ENCODE measurements around the gene PTGIS.
A peak's percentile ranks its signal among the peaks of the same experiment; 100 is the strongest.

Gene PTGIS

GRCh38 chr20:49563015-49563980 lies 4.6 kb downstream of the PTGIS start:
- no peak for DNase-seq
- in situ Hi-C loops (cut with MboI; ENCODE audit: low pct_unique_long_range_greater_than_20kb, low sequenced_read_pairs): no loop called here

DNA sequence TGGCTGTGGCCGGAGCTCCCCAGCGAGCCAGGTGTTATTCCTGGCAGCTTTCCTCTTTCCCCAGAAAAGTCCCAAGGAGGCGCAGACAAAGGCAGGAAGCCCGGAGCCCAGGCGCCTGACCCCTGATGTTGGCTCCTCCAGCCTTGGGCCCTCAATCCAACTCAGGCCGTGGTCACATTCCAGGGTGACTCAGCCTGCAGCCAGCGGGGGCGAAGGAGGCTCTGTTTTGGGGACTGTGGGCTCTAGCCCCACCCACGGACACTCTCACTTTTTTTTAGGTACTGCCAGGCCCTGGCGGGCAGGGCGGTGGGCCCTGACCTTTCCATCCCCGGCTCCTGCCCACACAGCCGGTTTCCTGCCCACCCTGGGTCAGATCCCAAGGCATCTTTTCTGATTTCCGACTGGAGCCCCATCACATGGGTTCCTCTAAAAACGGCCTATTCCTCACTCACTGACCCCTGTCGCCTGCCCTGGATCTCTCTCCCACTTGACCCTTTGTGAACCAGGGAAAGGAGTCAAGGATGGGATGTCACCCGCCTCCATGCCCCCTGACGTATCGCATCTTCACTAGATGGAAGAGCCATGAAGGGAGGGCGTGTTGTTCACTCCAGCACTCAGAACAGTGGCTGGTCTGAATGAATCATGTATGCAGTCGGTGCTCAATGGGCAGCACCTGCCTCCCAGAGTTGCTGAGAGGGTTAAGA lies 5.5 kb downstream of the PTGIS start:
- in situ Hi-C loops (cut with MboI; ENCODE audit: low pct_unique_long_range_greater_than_20kb, low sequenced_read_pairs): no loop called here
- no peak for DNase-seq

DNA sequence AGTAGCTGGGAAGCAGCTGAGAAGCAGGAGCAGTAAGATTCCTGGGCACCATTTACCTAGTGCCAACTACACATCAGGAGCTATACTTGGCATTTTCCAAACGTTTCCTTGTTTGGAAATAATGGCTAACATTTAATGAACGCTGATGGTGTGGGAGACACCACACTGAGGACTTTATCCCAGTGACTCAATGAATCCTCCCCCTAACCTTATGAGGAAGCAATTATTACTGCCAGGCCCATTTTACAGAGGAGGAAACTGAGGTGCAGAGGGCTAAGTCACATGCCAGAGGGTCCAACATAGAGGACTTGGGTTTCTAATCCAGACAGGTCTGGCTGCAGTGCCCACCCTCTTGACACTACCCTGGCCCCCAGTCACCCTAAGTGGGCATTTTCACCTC lies 6.1 kb downstream of the PTGIS start:
- no peak for DNase-seq
- in situ Hi-C loops (cut with MboI; ENCODE audit: low pct_unique_long_range_greater_than_20kb, low sequenced_read_pairs): no loop called here

DNA sequence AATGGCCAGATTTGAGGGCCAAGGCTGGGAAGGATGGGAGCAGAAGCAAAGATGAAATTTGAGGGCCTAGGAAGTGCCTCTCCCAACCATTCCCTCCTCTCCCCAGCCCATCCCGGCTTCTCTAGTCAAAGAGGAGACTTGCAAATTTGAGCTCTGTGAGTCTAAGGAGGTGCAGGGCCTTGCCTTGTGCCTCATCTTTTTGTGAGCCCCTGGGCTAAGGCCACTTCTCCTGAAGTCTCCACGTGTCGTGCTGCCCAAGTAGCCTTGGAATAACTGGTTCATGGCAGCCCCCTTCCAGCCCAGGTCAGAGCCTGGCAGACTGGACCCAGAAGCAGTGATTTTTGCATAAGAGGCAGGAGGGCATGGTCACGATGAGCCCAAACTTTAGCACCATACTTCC lies 6.7 kb downstream of the PTGIS start:
- in situ Hi-C loops (cut with MboI; ENCODE audit: low pct_unique_long_range_greater_than_20kb, low sequenced_read_pairs): no loop called here
- DNase-seq: no peak

DNA sequence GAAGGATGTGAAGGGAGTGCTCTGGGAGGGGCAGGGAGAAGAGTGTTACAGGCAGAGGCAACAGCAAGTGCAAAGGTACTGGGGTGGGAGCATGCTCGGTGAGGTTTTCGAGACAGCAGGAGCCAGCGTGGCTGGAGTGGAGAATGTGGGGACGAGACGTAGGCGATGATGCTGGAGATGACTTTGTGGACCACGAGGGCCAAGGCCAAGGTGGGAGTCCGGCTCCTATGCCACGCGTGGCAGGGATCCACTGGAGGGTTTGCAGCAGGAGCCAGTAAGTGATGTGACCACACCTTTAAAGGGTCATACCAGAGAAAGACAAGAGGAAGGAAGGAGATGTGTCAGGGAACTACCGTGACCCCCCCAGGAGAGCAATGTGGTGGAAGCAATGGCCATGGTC lies 7.3 kb downstream of the PTGIS start:
- in situ Hi-C loops (cut with MboI; ENCODE audit: low pct_unique_long_range_greater_than_20kb, low sequenced_read_pairs): no loop called here
- DNase-seq: no peak

GRCh38 chr20:49560186-49560585 lies 7.8 kb downstream of the PTGIS start:
- in situ Hi-C loops (cut with MboI; ENCODE audit: low pct_unique_long_range_greater_than_20kb, low sequenced_read_pairs): no loop called here

DNA sequence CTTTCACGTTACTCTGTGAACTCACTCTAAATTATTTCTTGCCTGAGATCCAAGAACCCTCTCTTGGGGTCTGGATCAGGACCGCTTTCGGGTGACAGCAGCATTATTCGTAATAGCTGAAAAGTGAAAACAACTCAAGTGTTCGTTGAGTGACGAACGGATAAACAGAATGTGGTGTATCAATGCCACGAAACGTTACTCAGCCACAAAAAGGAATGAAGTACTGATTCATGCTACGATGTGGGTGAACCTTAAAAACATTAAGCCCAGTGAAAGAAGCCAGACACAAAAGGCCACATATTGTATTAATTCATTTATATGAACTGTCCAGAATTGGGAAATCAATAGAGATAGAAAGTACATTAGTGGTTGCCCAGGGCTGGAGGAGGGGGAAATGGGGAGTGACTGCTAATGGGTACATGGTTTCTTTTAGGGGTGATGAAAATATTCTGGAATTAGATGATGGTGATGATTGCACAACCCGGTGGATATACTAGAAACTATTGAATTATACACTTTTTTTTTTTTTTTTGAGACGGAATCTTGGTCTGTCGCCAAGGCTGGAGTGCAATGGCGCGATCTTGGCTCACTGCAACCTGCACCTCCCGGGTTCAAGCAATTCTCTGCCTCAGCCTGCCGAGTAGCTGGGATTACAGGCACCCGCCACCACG lies 8.4 kb downstream of the PTGIS start:
- DNase-seq: no peak
- in situ Hi-C loops (cut with MboI; ENCODE audit: low pct_unique_long_range_greater_than_20kb, low sequenced_read_pairs): no loop called here

More at GRCh38 chr20:49560186-49560585, 7.8 kb downstream of the PTGIS start:
- no peak for DNase-seq

DNA sequence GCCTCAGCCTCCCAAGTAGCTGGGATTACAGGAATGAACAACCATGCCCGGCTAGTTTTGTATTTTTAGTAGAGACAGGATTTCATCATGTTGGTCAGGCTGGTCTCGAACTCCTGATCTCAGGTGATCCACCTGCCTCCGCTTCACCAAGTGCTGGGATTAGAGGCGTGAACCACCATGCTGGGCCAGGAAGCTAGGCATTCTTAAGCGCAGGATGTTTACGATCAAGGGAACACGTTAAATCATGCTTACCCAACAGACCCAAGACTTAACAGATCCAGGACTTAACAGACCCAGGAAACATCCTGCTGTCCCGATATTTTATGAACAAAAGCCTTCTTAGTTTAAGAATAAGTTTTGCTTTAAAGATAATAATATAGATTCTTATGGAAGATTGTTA lies 9.1 kb downstream of the PTGIS start:
- in situ Hi-C loops (cut with MboI; ENCODE audit: low pct_unique_long_range_greater_than_20kb, low sequenced_read_pairs): no loop called here
- no peak for DNase-seq

- in situ Hi-C loops (cut with MboI; ENCODE audit: low pct_unique_long_range_greater_than_20kb, low sequenced_read_pairs): no loop called here
- no peak for DNase-seq
These were observed 10.5 kb downstream of the PTGIS start for GRCh38 chr20:49557449-49557848.

DNA sequence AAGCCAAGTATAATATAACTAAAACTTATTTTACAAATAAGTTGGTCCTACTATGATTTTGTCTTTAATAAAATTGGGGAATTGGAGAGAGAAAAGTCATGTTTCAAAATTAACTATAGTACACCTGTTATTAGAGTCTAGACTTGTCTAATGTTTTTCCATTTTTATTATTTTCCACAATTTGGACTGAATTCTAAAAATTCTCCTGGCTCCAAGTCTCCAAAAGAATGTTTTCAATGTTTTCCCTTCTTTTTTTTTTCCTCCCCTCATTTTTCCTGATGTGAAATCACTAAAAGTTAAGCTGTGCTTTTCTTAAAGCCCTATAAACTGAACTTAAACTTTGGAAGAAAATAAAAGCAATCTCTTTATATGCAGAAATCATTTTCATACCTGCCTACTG lies 11.3 kb downstream of the PTGIS start:
- in situ Hi-C loops (cut with MboI; ENCODE audit: low pct_unique_long_range_greater_than_20kb, low sequenced_read_pairs): no loop called here
- DNase-seq: no peak

DNA sequence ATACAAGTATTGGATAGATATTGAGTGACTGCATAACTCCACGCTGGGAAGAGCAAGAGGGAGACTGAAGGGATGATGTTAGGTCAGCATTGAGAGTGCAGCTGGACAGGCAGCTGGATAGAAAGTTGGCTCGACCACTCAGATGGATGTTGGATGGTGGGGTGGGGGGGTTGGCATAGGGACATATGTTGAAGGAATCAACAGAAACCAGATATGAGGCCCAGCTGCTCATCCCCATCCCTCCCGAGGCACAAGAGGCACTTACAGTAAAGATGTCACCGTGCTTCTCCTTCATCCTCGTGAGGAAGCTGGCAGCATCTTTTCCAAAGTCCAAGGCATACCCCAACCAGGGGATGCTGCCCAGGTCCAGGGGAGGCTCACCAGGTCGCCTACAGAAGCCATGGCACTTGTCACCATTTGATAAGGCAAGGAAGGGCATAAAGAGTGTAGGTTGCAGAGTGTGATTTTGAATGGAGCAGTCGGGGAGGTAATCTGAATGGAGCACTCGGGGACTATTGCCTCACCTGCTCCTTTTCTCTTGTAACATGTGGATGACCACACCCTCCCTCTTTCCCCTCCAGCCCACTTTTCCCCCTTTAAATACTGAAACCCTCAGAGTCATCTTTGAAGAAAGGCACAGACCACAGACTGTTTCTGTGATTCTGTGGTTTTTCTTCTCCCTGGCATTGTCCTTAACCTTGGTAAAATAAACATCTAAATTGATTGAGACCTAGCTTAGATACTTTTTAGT lies 18.0 kb downstream of the PTGIS start:
- no peak for DNase-seq
- in situ Hi-C loops (cut with MboI; ENCODE audit: low pct_unique_long_range_greater_than_20kb, low sequenced_read_pairs): no loop called here

DNA sequence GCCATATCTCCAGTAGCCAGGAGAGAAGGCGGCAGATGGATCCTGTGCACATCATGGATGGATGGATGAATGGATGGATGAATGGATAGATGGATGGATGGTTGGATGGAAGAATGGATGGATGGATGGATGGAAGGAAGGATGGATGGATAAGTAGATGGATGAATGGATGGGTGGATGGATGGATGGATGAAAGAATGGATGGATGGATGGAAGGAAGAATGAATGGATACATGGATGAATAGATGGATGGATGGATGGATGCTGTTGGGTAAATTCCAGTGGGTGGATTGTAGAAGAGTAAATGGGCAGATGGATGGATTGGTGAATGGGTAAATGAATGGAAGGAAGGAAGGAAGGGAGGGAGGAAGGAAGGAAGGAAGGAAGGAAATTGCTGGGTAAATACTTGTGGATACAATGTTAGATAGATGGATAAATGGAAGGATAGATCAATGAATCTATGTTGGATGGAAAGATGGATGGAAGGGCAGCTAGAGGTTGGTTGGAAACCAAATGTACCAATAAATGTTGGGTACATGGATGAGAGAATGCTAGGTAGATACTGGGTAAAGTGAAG lies 19.5 kb downstream of the PTGIS start:
- in situ Hi-C loops (cut with MboI; ENCODE audit: low pct_unique_long_range_greater_than_20kb, low sequenced_read_pairs): no loop called here
- DNase-seq: no peak

DNA sequence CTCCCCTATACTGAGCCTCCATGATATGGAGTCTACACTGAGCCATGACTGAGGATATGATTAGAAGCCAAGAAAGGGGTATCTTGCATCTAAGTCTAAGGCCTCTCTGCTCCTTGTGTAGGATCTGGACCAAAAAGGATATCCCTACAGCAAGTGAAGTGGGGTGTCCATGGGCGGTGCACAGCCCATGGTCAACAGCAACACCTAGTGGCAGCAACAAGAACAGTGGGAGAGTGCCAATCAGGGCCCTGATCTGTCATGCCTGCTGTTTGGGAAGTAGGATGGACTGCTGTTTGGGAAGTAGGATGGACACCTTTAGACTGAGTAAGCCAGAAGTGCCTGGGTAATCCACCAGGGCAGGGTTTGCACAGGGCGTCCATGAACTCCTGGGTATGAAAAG lies 22.4 kb downstream of the PTGIS start:
- DNase-seq: peak; percentile 29
- in situ Hi-C loops (cut with MboI; ENCODE audit: low pct_unique_long_range_greater_than_20kb, low sequenced_read_pairs): no loop called here

DNA sequence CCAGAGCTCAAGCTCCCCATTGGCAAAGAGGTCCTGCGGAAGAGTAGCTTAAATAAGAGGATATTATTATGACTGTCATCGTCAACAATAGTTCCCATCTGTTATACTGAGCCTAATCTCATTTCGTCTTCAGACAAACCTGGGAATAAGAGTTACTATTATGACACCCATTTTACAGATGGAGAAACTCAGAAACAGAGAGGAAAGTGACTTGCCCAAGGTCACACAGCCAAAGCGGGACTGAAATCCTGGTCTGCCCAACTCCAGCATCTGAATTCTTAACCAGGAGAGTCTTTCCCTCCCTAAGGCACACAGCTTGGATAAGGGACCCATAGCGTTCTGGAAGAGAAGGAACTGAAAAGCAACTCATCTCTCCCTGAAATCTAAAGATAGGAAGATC lies 23.4 kb downstream of the PTGIS start:
- no peak for DNase-seq
- in situ Hi-C loops (cut with MboI; ENCODE audit: low pct_unique_long_range_greater_than_20kb, low sequenced_read_pairs): no loop called here

DNA sequence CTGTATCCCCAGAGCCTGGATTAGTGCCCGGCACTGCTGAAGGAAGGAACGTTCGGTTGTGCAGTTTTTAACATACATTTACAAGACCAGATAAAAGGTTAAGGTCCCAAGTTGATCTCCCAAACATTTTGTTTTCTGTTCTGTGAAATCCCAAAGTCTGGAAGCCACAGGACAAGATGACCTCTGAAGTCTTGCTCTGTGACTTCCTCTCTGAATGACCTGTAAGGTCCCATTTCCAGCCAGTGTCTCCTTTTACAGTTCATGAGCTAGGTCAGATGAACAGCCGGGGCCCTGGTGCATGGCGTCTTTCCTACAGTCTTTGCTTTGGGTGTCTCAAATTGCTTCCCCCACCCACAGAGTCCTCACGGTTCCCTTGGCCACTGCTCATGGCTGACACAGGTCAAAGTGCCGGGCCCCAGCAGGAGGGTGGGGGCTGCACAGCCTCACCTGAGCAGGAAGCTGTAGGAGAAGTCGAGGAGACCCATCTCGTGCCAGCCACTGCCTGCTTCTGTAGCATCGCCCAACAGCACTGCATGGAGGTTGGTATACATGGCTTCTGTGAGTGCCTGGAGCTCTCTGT lies 24.0 kb downstream of the PTGIS start:
- in situ Hi-C loops (cut with MboI; ENCODE audit: low pct_unique_long_range_greater_than_20kb, low sequenced_read_pairs): no loop called here

GRCh38 chr20:49543071-49543857 lies 24.7 kb downstream of the PTGIS start:
- no peak for DNase-seq
- in situ Hi-C loops (cut with MboI; ENCODE audit: low pct_unique_long_range_greater_than_20kb, low sequenced_read_pairs): no loop called here

More for the DNA sequence above, 24.0 kb downstream of the PTGIS start:
- no peak for DNase-seq

- in situ Hi-C loops (cut with MboI; ENCODE audit: low pct_unique_long_range_greater_than_20kb, low sequenced_read_pairs): no loop called here
- DNase-seq: no peak
These were observed 25.4 kb downstream of the PTGIS start for GRCh38 chr20:49542514-49542991.
